Measurements from ENCODE around the gene MYO1E. TPM values are rescaled to one million over a fixed set of nuclear protein-coding genes. Genes with fewer than 3 reads are reported as not detected.
A peak's percentile ranks its signal among the peaks of the same experiment; 100 is the strongest.
"Not testable (repeated sequence)": the region's sequence is repeated elsewhere in the genome, so short reads cannot be mapped to it uniquely, and the experiment has no call there.

Gene MYO1E
- total RNA-seq, 4 donors from 2014 or later, result 55.7 to 147 (median 68.5) TPM

DNA sequence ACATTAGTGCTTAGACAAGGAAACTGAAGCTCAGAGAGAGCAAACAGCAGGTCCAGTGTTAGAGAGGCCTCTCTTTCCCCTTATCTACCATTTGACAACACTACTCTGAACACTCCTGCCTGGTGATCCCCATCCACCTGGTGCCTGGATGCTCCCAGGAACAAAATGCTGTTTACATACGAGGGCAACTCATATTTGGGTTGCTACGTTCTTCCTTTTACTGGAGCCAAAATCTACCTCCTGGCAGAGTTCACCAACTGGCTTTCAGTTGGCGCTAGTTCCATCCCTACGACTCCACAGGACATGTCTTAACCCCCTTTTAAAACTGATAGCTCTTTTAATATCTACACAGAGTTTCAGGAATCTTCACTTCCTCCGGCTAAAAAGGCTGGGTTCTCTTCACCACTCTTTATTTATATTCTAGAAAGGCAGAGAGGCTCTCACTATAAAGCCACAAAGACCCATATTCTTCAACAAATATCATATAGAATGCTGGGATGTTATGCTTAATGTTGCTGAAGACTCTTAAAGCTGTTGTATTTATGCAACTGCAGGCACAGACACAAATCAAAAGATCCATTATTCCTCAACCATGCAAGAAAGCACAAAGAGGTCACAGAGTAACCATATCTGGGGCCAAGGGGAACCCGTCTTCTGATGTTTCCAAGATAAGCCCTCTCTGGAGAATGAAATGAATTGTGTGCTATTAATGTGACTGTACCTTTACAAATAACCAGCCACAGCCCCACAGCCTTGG, 219.8 kb downstream of the MYO1E start:
- no peak overlapping the region for H3K4me3 ChIP-seq
- no peak overlapping the region for H3K27ac ChIP-seq
- no peaks in the 10 kb centered on the region for H3K27me3 ChIP-seq
- H3K9me3 ChIP-seq, result no peaks in the 10 kb centered on the region
- WGBS, 2 donors, result 83 to 88% methylated on average over 6 of the region's 6 CpGs
- peaks cover 0 to 18% (median 0%) of the 10 kb centered on the region in 4 donors for H3K4me1 ChIP-seq
- DNase-seq (ENCODE audit: low spot score in 2 of 2), result no peak
- H3K36me3 ChIP-seq, result peaks cover 0 to 84% (median 7%) of the 10 kb centered on the region in 3 donors
- no peak for TF ChIP-seq EP300 (IDR thresholded peaks at IDR 0.05)

DNA sequence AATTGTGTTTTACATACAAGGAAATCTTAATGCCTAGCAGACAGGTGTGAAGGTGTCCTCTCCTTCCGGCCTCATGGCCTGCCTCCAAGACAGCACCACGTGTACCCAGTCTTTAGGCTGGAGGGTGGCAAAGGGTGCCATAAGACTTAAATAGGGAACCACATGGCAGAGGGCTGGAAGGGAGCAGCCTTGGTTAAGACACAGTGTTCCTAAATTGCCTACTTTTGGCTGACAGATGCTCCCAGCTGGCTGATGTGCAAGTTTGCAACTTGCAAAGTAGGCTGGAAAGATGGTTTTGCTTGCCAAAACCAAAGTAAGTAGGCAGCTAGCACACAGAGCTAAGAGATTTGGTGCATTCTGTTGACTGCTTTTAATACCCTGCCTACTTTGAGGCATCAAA, 222.5 kb downstream of the MYO1E start:
- Histone ChIP-seq H3K4me1 (peaks cover 0 to 22% (median 0%) of the 10 kb centered on the region in 4 donors), H3K36me3 (peaks cover 0 to 73% (median 3%) of the 10 kb centered on the region in 3 donors), H3K9me3 (no peaks in the 10 kb centered on the region), H3K27ac (no peak overlapping the region), H3K4me3 (no peak overlapping the region), H3K27me3 (no peaks in the 10 kb centered on the region)
- no peak for DNase-seq (ENCODE audit: low spot score in 2 of 2)
- TF ChIP-seq, protein P1, sequence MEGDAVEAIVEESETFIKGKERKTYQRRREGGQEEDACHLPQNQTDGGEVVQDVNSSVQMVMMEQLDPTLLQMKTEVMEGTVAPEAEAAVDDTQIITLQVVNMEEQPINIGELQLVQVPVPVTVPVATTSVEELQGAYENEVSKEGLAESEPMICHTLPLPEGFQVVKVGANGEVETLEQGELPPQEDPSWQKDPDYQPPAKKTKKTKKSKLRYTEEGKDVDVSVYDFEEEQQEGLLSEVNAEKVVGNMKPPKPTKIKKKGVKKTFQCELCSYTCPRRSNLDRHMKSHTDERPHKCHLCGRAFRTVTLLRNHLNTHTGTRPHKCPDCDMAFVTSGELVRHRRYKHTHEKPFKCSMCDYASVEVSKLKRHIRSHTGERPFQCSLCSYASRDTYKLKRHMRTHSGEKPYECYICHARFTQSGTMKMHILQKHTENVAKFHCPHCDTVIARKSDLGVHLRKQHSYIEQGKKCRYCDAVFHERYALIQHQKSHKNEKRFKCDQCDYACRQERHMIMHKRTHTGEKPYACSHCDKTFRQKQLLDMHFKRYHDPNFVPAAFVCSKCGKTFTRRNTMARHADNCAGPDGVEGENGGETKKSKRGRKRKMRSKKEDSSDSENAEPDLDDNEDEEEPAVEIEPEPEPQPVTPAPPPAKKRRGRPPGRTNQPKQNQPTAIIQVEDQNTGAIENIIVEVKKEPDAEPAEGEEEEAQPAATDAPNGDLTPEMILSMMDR (IDR thresholded peaks at IDR 0.05), result no peak
- no peak for TF ChIP-seq EP300 (IDR thresholded peaks at IDR 0.05)
- WGBS, 2 donors, result 77 to 79% methylated on average over 2 of the region's 2 CpGs

DNA sequence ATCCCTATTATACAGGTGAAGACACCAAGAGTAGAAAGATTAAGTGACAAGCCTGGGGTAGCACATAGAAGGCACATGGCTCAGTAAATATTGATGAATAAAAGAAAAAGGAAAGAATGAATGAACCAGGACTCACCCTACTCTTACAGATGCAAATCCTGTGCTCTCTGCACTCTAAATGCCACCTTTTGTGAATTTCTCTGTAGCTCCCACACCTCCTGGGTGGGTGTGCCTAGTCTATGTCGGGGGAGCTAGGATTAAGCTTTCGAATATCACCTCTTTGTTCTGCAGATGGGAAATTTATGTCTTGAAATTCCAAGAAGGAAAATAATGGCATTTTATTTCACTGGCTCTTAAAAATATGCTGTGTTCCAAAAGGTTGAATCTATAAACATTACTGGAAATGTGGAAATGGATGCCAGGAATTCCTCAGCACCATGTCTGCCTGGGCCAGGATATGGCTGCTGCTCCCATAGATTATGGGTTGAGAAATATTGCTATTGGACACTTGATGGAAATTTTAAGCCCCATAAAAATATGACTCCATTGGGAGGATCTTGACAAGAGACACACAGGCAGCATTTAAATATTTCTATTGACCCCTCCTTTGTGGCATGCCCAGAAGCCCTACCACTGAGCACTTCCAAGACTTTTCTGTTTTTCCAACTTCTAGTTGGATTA, 224.4 kb downstream of the MYO1E start:
- Histone ChIP-seq H3K36me3 (peaks cover 0 to 73% (median 3%) of the 10 kb centered on the region in 3 donors), H3K9me3 (no peaks in the 10 kb centered on the region), H3K27me3 (no peaks in the 10 kb centered on the region), H3K4me1 (peaks cover 0 to 22% (median 0%) of the 10 kb centered on the region in 4 donors), H3K4me3 (no peak overlapping the region), H3K27ac (no peak overlapping the region)
- TF ChIP-seq EP300 (IDR thresholded peaks at IDR 0.05), result no peak
- TF ChIP-seq, protein P1 (IDR thresholded peaks at IDR 0.05), result no peak
- no peak for TF ChIP-seq POLR2A (IDR thresholded peaks at IDR 0.05)
- WGBS, 2 donors, result 27 to 39% methylated on average over 2 of the region's 2 CpGs
- DNase-seq (ENCODE audit: low spot score in 2 of 2), result no peak

DNA sequence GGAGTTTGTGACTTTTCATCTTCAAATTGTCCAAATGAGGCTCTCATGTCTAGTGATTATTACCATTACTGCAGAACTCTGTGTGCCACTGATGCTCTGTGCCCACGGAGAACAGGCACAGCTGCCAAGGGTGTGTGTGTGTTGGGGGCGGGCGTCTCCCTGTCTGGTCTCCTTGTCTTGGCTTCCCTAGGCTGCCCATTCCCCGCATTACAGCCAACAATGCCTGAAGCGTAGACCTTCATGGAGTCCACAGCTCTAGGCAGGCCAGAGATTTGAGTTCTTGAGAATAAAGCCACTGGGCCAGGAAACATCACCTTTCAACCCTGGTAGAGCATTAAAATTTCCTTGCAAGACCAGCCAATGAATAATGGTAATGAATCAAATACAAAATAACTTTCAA, 225.0 kb downstream of the MYO1E start:
- Histone ChIP-seq H3K27me3 (no peaks in the 10 kb centered on the region), H3K27ac (no peak overlapping the region), H3K36me3 (peaks cover 0 to 71% (median 3%) of the 10 kb centered on the region in 3 donors), H3K9me3 (no peaks in the 10 kb centered on the region), H3K4me1 (peaks cover 0 to 22% (median 0%) of the 10 kb centered on the region in 4 donors), H3K4me3 (no peak overlapping the region)
- TF ChIP-seq POLR2A (IDR thresholded peaks at IDR 0.05) (no peak), EP300 (IDR thresholded peaks at IDR 0.05) (no peak)
- TF ChIP-seq, protein P1 (IDR thresholded peaks at IDR 0.05), result no peak
- no peak for DNase-seq (ENCODE audit: low spot score in 2 of 2)
- WGBS, 2 donors, result 77 to 80% methylated on average over 5 of the region's 5 CpGs

DNA sequence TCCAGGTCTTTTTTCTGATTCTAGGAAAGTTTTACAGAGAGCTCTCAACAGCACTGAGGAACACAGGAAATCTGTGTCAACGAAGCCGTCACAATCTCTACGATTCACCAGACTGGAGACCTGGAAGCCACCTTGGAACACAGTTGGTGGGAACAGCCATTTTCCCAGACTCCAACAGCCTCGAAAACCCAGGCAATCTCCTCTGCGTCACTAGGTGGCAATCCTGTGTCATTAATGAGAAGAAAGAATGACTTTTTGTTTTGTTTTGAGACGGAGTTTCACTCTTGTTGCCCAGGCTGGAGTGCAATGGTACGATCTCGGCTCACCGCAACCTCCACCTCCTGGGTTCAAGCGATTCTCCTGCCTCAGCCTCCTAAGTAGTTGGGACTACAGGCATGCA, 228.1 kb downstream of the MYO1E start:
- Histone ChIP-seq H3K4me1 (peaks cover 0 to 14% (median 0%) of the 10 kb centered on the region in 4 donors), H3K36me3 (peaks cover 0 to 52% (median 3%) of the 10 kb centered on the region in 3 donors)
- TF ChIP-seq, protein P1 (IDR thresholded peaks at IDR 0.05), result peak in 1 of 5 experiments; percentile 29
- not testable (repeated sequence) for H3K4me3 ChIP-seq, H3K27ac ChIP-seq, H3K9me3 ChIP-seq, H3K27me3 ChIP-seq
- DNase-seq (ENCODE audit: low spot score in 2 of 2), result peak in 1 of 2 donors; percentile 17
- 77 to 83% methylated on average over 10 of the region's 10 CpGs for WGBS, 2 donors
